ENCODE data around the gene USP50. TPM values are rescaled to one million over a fixed set of nuclear protein-coding genes. Genes with fewer than 3 reads are reported as not detected.

Gene USP50
- under 1 TPM in 1 of 2 donors, not detected in 1; 0.42 TPM for total RNA-seq
- polyA plus RNA-seq, result under 1 TPM in 1 of 2 donors, not detected in 1; 0.93 TPM

- DNase-seq (ENCODE audit: low spot score), result no peak
- TF ChIP-seq FOXA1 (IDR thresholded peaks at IDR 0.05) (no peak), FOXA2 (IDR thresholded peaks at IDR 0.05) (no peak), EGR1 (IDR thresholded peaks at IDR 0.05; ENCODE audit: low read depth in 2 of 2) (no peak), YY1 (IDR thresholded peaks at IDR 0.05) (no peak), RXRA (IDR thresholded peaks at IDR 0.05) (no peak), ZBTB33 (IDR thresholded peaks at IDR 0.05) (no peak), TAF1 (conservative IDR thresholded peaks at IDR 0.05) (no peak), REST (IDR thresholded peaks at IDR 0.05) (no peak), HNF4G (IDR thresholded peaks at IDR 0.05) (no peak), JUND (IDR thresholded peaks at IDR 0.05) (no peak), SP1 (IDR thresholded peaks at IDR 0.05) (no peak), RAD21 (IDR thresholded peaks at IDR 0.05) (no peak)
- TF ChIP-seq, protein P1, sequence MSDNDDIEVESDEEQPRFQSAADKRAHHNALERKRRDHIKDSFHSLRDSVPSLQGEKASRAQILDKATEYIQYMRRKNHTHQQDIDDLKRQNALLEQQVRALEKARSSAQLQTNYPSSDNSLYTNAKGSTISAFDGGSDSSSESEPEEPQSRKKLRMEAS (IDR thresholded peaks at IDR 0.05), result no peak
- Histone ChIP-seq H3K27me3 (ENCODE audit: control insufficient read depth in 4 of 4, insufficient read depth in 4 of 4, low read length in 3 of 4) (no peaks in the 10 kb centered on the region), H3K4me1 (ENCODE audit: control insufficient read depth in 4 of 4, insufficient read depth in 4 of 4, low read length in 3 of 4) (no peaks in the 10 kb centered on the region), H3K36me3 (ENCODE audit: control insufficient read depth in 4 of 4, insufficient read depth in 3 of 4, low read depth in 1 of 4, low read length in 3 of 4) (no peaks in the 10 kb centered on the region), H3K9me3 (ENCODE audit: control insufficient read depth in 4 of 4, low read length in 3 of 4) (no peaks in the 10 kb centered on the region), H3K9ac (ENCODE audit: low read depth in 1 of 2, low read length in 2 of 2) (no peak within 1 kb of the TSS), H3K4me3 (ENCODE audit: low read depth in 1 of 3, low read length in 3 of 3) (no peak within 1 kb of the TSS), H3K27ac (ENCODE audit: low read depth in 1 of 2, low read length in 2 of 2) (no peak within 1 kb of the TSS)
- 95% methylated on average over 5 of the region's 5 CpGs for WGBS
These were observed at the start of gene USP50 for GRCh38 chr15:50546566-50546965. Gene USP50, minus strand, starts transcription at chr15:50546666. Its CDS starts 141 bp downstream, at chr15:50546525.

GRCh38 chr15:50594311-50594710 lies 47.8 kb upstream of the USP50 start:
- Histone ChIP-seq H3K9ac (ENCODE audit: low read depth in 1 of 2, low read length in 2 of 2) (no peak overlapping the region), H3K27ac (ENCODE audit: low read depth in 1 of 2, low read length in 2 of 2) (no peak overlapping the region), H3K27me3 (ENCODE audit: control insufficient read depth in 4 of 4, insufficient read depth in 4 of 4, low read length in 3 of 4) (no peaks in the 10 kb centered on the region), H3K4me3 (ENCODE audit: low read depth in 1 of 3, low read length in 3 of 3) (no peak overlapping the region), H3K9me3 (ENCODE audit: control insufficient read depth in 4 of 4, low read length in 3 of 4) (no peaks in the 10 kb centered on the region), H3K36me3 (ENCODE audit: control insufficient read depth in 4 of 4, insufficient read depth in 3 of 4, low read depth in 1 of 4, low read length in 3 of 4) (peaks cover 11 to 84% (median 67%) of the 10 kb centered on the region in 4 donors), H3K4me1 (ENCODE audit: control insufficient read depth in 4 of 4, insufficient read depth in 4 of 4, low read length in 3 of 4) (no peaks in the 10 kb centered on the region)
- 89% methylated on average over 2 of the region's 2 CpGs for WGBS
- no peak for DNase-seq (ENCODE audit: low spot score)
- TF ChIP-seq ATF3 (IDR thresholded peaks at IDR 0.05) (no peak), FOXA2 (IDR thresholded peaks at IDR 0.05) (no peak), GABPA (IDR thresholded peaks at IDR 0.05 in 1 of 2, conservative IDR thresholded peaks at IDR 0.05 in 1 of 2) (no peak), ZBTB33 (IDR thresholded peaks at IDR 0.05) (no peak), TAF1 (conservative IDR thresholded peaks at IDR 0.05) (no peak), REST (IDR thresholded peaks at IDR 0.05) (no peak), HNF4A (conservative IDR thresholded peaks at IDR 0.05) (no peak), RAD21 (IDR thresholded peaks at IDR 0.05) (no peak), YY1 (IDR thresholded peaks at IDR 0.05) (no peak), JUND (IDR thresholded peaks at IDR 0.05) (no peak)
